MCF 10A (cell line): ENCODE results near the gene MRPL39. TPM values are rescaled to one million over a fixed set of nuclear protein-coding genes. Genes with fewer than 3 reads are reported as not detected.

ENCODE experiments used
- BruUV-seq: library from RNA; stranded (reverse); fragments of 400-500 nt; replicated peaks from 2 replicates; lab custom pipeline; 2021; lab: Mats Ljungman, UMichigan
- CTCF ChIA-PET: fragments of 300-600 bp; sonication (Branson Sonifier 250); formaldehyde crosslinking; extraction: SDS; loops from one replicate; lab custom pipeline; 2021; ENCODE audit warnings: antibody characterized with exemption, inconsistent platforms; lab: Yijun Ruan, JAX
- POLR2A ChIA-PET: fragments of 300-600, 350-650 bp; sonication (Branson Sonifier 250); formaldehyde crosslinking; extraction: SDS; loops from one replicate; lab custom pipeline; 2020; ENCODE audit warnings: antibody characterized with exemption, inconsistent platforms; lab: Yijun Ruan, JAX
- DNase-seq: peaks from one replicate; pipeline ENCODE4 v3.0.0-alpha.2; 2018; ENCODE audit not compliant: unreplicated experiment
- H3K27ac Mint-ChIP-seq: one replicate; pipeline ENCODE4 v1.8.0; 2022; ENCODE audit warnings: mild to moderate bottlenecking, low read depth, mixed read lengths; ENCODE audit not compliant: unreplicated experiment
- H3K27me3 Mint-ChIP-seq: one replicate; pipeline ENCODE4 v1.8.0; 2022; ENCODE audit warnings: mixed read lengths; ENCODE audit not compliant: insufficient read depth, unreplicated experiment
- H3K36me3 Mint-ChIP-seq: one replicate; pipeline ENCODE4 v1.8.0; 2022; ENCODE audit warnings: mild to moderate bottlenecking, moderate library complexity, mixed read lengths; ENCODE audit not compliant: insufficient read depth, unreplicated experiment
- H3K4me1 Mint-ChIP-seq: one replicate; pipeline ENCODE4 v1.8.0; 2022; ENCODE audit warnings: mixed read lengths; ENCODE audit not compliant: insufficient read depth, unreplicated experiment
- H3K4me3 Mint-ChIP-seq: one replicate; pipeline ENCODE4 v1.8.0; 2022; ENCODE audit warnings: mild to moderate bottlenecking, moderate library complexity, mixed read lengths; ENCODE audit not compliant: unreplicated experiment
- H3K9me3 Mint-ChIP-seq: one replicate; pipeline ENCODE4 v1.8.0; 2022; ENCODE audit warnings: mixed read lengths; ENCODE audit not compliant: unreplicated experiment
- intact Hi-C: fragments of 100-400 bp; cut with micrococcal nuclease; formaldehyde crosslinking; loops from 2 replicates; pipeline ENCODE4 v1.14.1; 2022
- total RNA-seq: library from RNA; stranded (reverse); gene quantifications from 2 replicates; pipeline ENCODE4 v1.2.3, GENCODE V29; 2022
- TF ChIP-seq, protein P1 (sequence below): fragments of 200-600 bp; IDR thresholded peaks from one replicate; pipeline ENCODE4 v1.8.0; 2022; ENCODE audit warnings: antibody characterized with exemption, mild to moderate bottlenecking; ENCODE audit not compliant: unreplicated experiment

Gene MRPL39
- total RNA-seq, 1 experiment from 2014 or later, result 37.1 TPM

DNA sequence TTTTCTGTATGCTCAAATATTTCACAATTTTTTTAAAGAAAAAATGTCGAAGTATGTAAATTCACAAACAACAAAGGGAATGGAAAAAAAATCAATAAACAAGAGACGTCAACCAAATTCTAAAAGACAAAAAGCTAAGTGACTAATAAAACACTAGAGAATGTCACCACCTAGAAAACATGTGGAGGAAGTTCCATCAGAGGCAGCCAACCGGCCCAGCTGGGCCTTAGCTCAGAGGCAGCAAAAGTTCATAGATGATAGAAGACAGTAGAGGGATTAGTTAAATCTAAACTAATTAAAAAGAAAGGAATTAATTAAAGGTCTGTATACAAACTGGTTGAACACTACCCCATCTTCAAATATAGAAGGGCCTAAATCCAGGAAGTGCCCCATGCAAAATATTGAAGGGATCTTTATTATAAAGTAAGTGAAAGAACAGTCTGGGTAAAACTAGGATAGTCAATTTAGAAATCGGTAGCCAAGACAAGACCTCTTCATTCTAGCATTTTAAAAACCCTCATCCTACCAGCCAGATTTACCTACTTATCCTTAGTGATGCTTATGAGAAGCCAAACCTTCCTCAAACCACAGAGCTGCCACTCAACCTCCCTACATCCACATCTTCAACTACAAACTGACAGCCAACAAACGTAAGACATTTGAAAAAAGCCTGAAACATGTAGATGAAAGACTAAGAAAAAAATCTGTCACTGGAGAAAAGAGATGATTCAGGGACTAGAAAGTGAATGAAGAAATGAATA, 23.7 kb downstream of the MRPL39 start:
- Mint-ChIP-seq H3K36me3 (peaks cover 43% of the 10 kb centered on the region), H3K4me1 (no peaks in the 10 kb centered on the region), H3K9me3 (no peaks in the 10 kb centered on the region), H3K4me3 (no peak overlapping the region), H3K27ac (no peak overlapping the region), H3K27me3 (no peaks in the 10 kb centered on the region)
- POLR2A ChIA-PET, result interaction anchor here (0.7 to 1.9 kb wide), 3 partner anchors 15 to 436 kb away, joined by 3 to 4 read pairs (median 3); no protein-coding TSS in a partner anchor
- TF ChIP-seq, protein P1, sequence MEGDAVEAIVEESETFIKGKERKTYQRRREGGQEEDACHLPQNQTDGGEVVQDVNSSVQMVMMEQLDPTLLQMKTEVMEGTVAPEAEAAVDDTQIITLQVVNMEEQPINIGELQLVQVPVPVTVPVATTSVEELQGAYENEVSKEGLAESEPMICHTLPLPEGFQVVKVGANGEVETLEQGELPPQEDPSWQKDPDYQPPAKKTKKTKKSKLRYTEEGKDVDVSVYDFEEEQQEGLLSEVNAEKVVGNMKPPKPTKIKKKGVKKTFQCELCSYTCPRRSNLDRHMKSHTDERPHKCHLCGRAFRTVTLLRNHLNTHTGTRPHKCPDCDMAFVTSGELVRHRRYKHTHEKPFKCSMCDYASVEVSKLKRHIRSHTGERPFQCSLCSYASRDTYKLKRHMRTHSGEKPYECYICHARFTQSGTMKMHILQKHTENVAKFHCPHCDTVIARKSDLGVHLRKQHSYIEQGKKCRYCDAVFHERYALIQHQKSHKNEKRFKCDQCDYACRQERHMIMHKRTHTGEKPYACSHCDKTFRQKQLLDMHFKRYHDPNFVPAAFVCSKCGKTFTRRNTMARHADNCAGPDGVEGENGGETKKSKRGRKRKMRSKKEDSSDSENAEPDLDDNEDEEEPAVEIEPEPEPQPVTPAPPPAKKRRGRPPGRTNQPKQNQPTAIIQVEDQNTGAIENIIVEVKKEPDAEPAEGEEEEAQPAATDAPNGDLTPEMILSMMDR, result no peak
- CTCF ChIA-PET, result interaction anchor here (0.8 to 2.0 kb wide), 3 partner anchors 11 to 25 kb away, joined by 3 to 7 read pairs (median 3); no protein-coding TSS in a partner anchor
- intact Hi-C loops, result no loop called here
- BruUV-seq, result no TSS peak
- DNase-seq, result no peak

DNA sequence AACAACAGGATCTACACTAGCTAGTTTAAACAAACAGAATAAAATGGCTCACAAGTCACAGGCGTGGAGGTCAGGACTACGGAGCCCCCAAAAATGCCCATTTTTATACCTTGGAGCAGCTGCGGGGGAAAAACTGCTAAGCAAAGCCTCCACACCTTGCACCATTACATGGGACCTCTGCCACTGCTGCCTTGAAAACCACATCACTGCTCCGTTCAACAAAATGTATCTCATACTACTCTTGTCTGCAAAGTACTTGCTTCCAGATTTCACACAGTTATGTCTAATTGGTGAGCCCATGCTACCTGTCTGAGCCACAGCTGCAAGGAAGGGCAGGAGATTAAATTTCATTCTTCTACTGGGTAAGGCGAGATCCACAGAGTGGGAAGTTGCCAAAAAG, 24.4 kb downstream of the MRPL39 start:
- BruUV-seq, result no TSS peak
- TF ChIP-seq, protein P1, result no peak
- Mint-ChIP-seq H3K27me3 (no peaks in the 10 kb centered on the region), H3K36me3 (peaks cover 38% of the 10 kb centered on the region), H3K4me3 (no peak overlapping the region), H3K9me3 (no peaks in the 10 kb centered on the region), H3K27ac (no peak overlapping the region), H3K4me1 (no peaks in the 10 kb centered on the region)
- DNase-seq, result no peak
- intact Hi-C loops, result no loop called here
- ChIA-PET CTCF (interaction anchor here (0.8 to 0.9 kb wide), 3 partner anchors 11 to 74 kb away, joined by 3 to 4 read pairs (median 3); no protein-coding TSS in a partner anchor), POLR2A (no interaction called here)

DNA sequence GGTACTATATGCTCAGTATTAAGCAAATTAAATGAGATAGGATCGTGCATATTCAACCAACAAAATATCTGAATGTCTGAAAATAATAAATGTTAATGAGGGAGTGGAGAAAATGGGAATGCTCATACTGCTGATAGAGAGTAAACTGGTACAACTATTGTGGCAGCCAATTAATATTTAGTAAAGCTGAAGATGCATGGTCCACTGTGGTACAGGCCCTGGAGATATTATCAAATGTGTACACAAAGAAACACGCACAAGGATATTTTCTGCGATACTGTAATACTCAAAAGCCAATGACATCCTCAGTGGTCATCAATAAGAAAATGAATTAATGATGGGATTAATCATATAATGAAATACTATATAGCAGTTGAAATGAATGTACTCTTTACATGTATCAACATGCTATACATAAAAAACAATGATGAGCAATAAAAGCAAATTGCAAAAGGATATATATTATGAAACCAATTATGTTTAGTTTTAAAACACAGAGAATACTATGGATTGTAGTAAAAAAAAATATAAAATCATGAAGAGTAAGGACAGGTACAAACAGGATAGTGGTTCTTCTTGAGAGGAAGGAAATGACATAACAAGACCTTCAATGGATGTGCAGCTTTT, 25.0 kb downstream of the MRPL39 start:
- DNase-seq, result no peak
- H3K36me3 Mint-ChIP-seq, result peaks cover 40% of the 10 kb centered on the region
- BruUV-seq, result no TSS peak
- H3K9me3 Mint-ChIP-seq, result no peaks in the 10 kb centered on the region
- intact Hi-C loops, result no loop called here
- H3K4me3 Mint-ChIP-seq, result no peak overlapping the region
- no peaks in the 10 kb centered on the region for H3K27me3 Mint-ChIP-seq
- peak overlapping the region; percentile 37 for H3K27ac Mint-ChIP-seq
- TF ChIP-seq, protein P1, result no peak
- no peaks in the 10 kb centered on the region for H3K4me1 Mint-ChIP-seq
- POLR2A ChIA-PET, result no interaction called here
- CTCF ChIA-PET, result interaction anchor here (0.9 kb wide), 1 partner anchor 74 kb away, joined by 4 read pairs; no protein-coding TSS in a partner anchor

DNA sequence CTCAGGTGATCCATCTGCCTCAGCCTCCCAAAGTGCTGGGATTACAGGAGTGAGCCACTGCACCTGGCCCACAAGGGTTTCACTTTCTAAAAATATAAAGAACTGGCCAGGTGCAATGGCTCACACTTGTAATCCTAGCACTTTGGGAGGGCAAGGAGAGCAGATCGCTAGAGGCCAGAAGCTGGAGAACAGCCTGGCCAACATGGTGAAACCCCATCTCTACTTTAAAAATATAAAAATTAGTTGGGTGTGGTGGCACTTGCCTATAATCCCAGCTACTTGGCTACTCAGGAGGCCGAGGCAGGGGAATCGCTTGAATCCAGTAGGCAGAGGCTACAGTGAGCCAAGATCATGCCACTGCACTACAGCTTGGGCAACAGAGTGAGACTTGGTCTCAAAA, 25.7 kb downstream of the MRPL39 start:
- ChIA-PET POLR2A (no interaction called here), CTCF (no interaction called here)
- Mint-ChIP-seq H3K27me3 (no peaks in the 10 kb centered on the region), H3K9me3 (no peaks in the 10 kb centered on the region), H3K4me1 (no peaks in the 10 kb centered on the region), H3K4me3 (no peak overlapping the region), H3K36me3 (peaks cover 37% of the 10 kb centered on the region), H3K27ac (peak overlapping the region; percentile 37)
- no TSS peak for BruUV-seq
- TF ChIP-seq, protein P1, result no peak
- intact Hi-C loops, result no loop called here
- DNase-seq, result no peak
